Astrocyte of the hippocampus (primary cell): ENCODE results near the gene ASPSCR1.
A peak's percentile ranks its signal among the peaks of the same experiment; 100 is the strongest.

Experiments used
- DNase-seq: peaks from one replicate; pipeline ENCODE4 v3.0.0; 2011; ENCODE audit warnings: low read depth, low spot score

The ASPSCR1 gene, protein sequence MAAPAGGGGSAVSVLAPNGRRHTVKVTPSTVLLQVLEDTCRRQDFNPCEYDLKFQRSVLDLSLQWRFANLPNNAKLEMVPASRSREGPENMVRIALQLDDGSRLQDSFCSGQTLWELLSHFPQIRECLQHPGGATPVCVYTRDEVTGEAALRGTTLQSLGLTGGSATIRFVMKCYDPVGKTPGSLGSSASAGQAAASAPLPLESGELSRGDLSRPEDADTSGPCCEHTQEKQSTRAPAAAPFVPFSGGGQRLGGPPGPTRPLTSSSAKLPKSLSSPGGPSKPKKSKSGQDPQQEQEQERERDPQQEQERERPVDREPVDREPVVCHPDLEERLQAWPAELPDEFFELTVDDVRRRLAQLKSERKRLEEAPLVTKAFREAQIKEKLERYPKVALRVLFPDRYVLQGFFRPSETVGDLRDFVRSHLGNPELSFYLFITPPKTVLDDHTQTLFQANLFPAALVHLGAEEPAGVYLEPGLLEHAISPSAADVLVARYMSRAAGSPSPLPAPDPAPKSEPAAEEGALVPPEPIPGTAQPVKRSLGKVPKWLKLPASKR

DNA sequence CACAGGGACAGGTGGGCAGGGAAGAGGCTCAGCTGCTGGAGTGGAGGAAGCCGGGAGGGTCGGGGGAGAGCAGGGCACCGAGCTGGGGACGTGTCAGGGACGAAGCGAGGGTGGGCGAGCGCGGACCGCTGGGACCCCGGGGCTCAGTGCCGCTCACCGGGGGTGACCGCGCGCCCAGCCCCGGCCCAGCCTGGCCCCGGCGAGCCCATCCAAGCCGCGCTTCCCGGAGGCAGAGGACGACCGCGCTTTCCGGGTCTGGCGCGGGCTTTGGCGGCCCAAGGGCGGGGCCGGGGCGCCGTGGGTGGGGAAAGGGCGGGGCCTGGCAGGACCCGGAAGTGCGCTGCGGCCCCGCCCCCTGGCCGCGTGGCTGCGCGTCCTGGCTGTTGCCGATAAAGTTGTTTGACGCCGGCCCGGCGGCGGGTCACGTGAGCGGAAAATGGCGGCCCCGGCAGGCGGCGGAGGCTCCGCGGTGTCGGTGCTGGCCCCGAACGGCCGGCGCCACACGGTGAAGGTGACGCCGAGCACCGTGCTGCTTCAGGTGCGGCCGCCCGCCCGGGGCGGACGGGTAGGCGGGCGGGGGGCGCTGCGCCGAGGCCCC is at the start of gene ASPSCR1:
TSS of gene ASPSCR1 (plus strand) at position 419 of the 598 bp plus-strand sequence. CDS start at position 437, 18 bp downstream.
- DNase-seq: peak; percentile 97

DNA sequence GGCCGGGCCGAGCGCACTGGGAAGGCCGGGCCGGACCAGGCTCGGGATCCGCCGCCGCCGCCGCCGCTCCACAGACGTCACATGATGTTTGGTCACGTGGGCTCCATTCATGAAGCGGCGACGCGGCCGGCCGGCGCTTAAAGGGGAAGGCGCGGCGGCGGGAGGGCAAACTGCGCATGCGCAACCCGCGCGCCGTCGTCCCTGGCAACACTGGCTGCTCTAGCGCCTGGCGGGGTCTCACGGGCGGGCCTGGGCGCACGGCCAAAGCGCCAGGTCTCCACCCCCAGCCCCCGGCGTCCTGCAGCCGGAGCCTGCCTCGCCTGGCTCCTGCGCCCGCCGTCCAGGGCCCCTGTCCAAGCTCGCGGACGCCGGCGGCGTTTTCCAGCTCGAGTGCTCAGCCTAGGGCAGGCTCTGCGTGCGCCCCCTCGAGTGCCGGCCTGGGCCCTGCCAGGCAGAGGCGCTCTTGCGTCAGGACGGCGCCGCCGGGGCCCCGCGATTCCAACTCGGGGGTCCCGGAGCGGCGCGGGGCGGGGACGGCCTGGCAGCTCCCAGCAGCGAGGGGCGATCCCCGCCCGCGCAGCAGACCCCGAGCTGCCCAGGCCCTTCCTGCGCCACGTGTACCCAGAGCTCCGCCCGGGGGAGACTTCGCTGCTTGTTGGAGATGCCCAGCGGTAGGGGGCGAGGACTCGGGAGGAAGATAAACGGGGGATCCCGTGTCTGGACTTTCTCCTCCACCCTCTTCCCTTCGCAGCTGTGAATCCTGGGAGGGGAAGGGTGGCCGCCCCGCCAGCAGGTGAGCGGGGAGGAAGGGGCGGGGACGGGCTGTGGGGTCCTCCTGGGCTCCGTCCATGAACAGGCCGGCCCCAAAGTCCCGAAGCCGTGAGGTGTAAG is 49.5 kb upstream of the ASPSCR1 start, which contains the start of gene MAFG:
TSS of gene MAFG (minus strand) at position 83 of the 891 bp plus-strand sequence. CDS start 4,550 bp downstream, outside the sequence.
- peak; percentile 99 for DNase-seq

DNA sequence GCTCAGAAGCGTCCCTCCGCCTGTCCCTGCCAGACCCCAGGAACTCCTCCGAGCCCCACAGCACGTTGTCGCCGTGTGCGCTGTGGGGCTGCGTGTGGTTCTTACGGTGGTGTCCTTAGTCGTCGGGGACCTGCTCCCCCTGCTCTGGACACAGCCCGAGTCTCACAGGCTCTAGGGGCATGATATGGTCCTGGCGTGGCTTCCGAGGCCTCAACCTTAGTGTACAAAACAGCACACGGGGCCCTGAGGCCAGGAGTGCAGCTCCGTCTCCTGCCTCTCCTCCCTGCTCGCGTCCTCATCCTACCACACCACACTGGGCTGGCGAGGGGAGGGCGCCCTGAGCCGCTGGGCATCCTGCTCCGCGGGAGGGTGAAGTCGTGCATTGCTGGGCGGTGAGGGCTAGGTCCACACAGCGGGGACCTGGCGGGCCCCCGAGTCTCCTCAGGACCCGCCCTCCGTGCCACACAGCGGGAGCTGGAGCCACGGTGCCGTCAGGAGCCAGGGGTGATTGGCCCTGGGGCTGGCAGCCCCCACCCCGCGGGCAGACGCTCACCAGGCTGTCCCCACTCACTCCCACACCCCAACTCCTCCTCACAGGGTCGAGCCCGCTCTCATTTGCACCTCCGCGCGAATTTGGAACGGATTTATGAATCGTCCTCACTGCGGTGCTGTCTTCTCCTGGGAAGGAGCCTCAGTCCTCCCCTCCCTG is 48.7 kb upstream of the ASPSCR1 start:
- peak; percentile 55 for DNase-seq

DNA sequence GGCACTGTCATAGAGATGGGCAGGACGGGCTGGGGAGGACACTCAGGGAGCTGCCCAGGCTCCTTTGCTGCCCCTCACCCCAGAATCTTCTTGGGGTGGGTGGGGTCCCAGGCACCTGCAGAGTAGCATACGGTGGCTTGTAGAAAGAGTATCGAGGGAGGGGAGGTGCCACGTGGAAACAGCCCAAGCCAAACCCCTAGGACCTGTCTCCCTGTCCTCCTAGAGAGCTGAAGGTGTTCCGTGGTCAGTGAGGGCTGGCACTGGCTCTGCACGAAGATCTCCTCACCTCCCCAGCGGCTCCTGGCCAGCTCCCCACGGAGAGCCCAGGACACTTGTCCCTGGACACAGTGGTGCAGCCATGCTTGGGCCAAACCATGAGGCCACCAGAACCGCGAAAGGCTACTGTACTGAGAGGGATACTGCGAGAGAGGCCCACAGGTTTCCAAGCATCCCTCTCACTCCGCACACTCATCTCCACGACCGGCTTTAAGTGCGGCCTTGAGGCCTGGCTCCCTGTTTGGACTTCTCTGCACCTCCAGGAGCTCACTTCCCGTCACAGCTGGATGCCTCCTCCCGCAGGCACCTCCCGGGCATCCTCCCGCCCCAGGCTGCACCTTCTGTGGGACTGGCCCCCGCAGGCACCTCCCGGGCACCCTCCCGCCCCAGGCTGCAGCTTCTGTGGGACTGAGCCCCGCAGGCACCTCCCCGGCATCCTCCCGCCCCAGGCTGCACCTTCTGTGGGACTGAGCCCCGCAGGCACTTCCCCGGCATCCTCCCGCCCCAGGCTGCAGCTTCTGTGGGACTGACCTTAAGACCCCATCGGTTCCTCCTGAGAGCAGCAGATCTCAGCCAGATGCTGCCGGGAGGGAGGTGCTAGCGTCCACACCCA is 47.9 kb upstream of the ASPSCR1 start:
- no peak for DNase-seq

DNA sequence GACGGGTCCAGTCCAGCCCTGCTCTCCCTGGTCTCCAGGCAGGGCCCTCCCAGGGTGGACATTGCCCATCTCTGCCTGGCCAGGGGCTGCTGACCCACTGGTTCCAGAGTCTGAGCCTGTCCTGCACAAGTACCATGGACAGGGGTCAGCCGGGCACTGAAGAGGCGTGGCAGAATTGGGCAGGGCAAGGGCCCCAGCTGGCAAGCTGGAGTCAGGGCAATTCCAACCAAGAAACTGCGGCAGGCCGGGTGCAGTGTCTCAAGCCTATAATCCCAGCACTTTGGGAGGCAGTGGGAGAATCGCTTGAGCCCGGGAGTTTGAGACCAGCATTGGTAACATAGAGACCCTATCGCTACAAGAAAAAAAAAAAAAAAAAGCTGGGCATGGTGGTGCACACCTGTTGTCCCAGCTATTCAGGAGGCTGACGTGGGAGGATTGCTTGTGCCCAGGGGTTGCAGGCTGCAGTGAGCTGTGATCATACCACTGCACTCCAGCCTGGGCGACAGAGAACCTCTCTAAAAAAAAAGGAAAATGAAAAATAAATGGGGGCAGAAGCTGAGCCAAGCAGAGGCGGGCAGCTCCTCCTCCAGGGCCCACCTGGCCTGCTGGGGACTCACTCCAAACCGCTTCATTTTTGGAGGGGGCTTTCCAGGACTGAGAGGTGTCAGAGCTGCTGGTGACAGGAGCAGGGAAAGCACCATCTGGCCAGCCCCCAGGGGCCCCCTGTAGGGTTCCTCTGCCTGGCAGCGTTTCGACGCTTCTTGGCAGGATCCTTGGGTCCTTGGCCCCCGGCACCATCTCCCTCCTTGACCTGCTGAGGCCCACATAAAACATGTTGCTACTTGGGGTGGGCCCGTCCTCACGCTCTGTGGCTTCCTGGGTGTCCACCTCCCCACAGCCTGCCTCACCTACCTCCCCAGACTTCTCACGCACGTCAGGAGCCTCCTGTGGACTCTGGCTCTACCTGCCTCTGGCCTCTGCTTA is 47.0 kb upstream of the ASPSCR1 start:
- DNase-seq: peak; percentile 32

DNA sequence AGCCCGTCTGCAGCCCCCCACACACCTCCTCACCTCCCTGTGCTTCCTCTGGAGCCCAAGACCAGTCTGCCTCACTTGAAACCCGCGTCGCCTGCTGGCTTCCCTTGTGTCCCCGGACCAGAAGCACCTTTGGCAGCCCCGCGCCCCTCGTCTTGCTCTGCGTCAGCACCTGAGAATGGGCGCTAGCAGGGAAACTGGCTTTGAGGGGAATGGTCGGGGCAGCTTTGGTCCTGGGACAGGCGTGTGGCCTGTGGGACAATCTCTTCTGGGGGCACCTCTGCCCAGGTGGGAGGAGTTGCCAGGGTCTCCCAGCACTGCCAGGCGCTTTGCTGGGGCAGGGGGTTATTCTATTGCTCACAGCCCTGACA is 46.3 kb upstream of the ASPSCR1 start:
- no peak for DNase-seq

DNA sequence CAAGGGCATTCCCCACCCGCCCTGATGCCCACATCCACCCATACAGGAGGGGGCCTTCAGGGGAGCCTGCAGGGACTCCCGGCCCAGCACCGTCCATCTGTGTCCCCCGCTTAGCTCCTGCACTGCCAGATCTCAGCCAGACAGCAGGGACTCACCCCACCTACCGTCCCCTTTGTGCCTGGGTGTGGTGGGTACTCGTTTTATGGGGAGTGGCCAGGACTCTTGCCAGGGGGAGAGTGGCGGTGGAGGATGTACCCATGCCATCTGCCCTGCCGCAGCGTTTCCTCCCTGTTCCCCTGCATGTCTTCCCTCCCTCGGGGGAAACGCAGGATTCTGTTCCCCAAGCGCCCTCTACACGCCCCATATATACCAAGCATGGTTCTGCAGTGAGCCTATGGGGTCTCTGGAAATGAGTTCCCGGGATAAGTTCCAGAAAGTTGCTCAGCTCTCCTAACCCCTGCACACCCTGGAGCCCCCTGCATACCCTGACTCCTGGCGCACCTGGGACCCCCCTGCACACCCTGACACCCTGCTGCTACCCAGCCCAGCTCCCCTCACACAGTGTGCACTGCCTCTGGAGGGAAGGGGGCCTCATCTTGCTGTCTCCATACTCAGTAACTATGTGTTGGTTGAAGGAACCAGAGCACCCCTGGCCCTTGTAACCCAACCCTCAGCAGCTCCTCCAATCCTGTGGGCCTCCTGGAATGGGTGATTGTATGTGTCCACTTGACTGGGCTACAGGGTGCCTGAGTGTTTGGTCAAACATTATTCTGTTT is 45.7 kb upstream of the ASPSCR1 start:
- DNase-seq: no peak

DNA sequence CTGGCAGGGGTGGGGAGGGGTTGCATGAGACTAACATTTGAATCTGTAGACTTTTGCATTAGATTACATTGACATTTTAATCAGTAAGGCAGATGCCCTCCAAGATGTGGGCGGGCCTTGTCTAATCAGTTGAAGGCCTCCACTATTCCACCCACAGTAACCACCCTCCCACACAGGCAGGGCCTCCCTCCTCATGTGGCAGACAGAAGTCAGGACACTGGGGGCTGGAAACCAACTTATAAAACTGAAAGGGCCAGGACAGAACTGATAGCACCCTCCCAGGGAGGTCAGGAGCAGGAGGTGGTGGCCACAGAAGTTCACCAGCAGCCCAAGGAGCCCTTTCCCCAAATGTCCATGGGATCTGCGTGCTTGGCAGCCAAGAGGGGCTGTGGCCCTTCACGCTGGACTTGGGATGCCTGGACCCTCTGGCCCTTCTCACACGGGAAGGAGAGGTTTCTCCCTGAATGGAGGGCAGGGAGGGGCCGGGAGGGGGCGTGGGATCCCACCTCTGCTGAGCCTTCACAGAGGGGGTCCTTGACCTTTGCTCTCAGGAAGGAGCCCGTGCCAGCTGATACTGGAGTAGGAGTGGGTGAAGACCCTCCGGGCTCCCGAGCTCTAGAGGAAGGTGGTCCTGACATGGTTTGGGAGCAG is 45.0 kb upstream of the ASPSCR1 start:
- DNase-seq: no peak

DNA sequence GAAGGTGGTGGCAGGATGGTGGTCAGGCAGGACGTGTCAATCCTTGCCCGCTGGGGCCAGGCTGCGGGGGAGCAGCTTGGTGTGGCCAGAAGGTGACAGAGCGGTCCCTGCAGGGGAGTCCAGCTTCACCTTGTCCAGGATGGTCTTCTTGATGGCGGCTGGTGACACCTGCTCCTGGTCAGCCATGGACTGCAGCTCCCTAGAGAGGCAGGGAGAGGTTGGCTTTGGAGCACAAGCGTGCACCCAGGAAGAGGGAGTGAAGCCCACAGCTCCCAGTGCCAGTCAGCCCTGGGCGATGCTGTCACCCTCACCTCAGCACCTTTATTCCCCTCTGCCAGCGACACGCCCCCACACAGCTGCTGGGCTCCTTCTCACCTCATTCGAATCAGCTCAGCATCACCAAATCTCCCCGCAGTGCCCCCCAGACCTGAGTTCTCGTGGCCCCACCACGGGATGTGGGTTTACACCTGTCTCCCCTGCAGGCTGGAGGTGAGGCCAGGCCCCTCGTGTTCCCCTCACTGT is 44.2 kb upstream of the ASPSCR1 start:
- no peak for DNase-seq

DNA sequence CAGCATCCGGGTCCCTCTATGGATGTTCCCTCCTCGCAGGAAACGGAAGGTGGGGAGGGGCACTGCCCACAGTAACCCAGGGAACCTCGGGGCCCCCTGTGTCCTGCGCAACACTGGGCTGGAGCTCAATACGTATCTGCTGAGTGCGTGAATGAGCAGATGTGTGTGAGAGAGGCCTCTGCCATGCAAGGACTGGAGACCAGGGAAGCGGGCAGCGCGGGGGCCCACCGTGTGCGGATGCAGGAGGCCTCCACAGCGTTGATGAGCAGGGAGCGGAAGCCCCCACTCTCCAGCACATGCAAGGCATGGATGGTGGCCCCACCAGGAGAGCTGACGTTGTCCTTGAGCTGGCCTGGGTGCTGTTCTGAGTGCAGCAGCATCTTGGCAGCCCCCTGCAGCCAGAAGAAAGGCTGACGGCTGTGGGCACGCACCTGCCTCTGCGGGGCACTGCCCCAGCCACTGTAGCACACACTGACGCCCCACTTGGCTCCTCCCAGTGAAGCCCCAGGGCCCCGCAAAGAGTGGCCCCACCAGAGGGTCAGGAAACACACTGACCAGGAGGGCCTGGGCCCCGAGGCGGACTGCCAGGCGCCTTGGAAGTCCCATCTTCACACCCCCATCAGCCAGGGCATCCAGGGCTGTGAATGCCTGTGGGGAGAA is 43.2 kb upstream of the ASPSCR1 start:
- DNase-seq: no peak

DNA sequence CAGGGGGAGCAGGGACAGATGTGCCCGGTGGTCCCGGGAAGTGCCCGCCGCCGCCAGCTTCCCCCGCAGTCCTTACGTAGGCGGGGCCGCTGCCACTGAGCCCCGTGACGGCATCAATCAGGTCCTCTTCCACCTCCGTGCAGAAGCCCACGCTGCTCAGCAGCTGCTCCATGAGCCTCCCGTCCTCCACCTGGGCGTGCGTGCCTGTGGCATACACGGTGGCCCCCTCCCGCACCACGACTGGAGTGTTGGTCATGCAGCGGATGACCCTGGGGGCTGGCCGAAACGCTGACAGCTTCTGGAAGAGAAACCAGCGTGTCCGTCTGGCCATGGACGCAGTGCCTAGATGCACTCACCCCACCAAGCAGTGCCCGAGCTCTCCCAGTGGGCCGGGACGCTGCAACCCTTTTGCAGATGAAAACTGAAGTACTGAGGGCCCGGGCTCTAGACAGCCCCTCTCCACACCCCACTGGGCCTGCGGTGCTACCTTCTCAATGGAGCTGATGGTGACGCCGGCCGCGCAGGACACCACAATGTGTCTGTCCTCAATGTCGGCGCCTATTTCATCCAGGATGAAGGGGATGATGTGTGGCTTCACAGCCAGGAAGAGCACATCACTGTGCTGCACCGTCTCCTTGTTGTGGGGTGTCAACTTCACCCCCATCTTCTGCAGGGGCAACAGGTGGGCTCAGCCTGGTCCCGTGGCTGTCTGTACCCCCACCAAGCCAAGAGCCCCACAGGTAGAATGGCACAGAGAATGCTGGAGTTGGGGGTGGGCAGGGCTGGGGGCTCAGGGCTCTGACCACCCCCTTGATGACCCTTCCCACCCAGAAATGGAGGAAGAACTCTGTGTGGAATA is 42.4 kb upstream of the ASPSCR1 start:
- DNase-seq: no peak

DNA sequence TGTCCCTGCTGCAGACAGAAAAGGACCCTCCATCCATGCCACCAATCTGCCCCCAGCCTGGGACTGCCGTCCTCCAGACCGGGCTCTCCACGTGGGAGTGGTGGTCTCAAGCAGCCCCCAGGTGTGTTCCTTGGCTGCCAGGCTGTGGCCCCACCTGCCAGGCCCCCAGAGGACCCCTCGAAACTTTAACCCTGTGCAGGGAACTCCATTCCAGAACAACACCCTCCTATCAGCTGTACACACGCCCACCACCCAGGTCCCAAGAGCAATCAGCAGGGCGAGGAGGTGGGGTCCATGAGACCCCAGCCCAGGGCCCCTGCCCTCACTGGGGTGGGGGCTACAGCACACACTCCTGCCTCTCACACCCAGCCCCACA is 41.7 kb upstream of the ASPSCR1 start:
- no peak for DNase-seq

DNA sequence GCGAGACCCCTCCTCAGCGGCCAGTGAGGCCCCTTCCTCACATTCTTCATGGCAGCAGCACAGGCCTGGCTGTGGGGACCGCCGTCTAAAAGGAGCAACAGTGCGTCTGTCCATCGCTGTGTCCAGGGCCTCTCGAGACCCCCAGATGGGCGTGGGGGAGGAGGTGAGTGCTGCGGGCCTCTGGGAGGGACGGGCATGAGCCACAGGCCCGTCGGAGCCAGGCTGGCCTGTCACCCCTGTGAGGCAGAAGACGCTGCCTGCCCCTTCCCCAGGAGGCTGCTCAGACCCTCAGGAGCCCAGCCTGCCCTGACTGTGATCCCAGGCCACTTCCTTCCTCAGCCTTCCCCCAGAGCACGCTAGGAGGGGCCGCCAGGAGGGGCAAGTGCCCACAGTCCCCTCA is 38.2 kb upstream of the ASPSCR1 start:
- no peak for DNase-seq

DNA sequence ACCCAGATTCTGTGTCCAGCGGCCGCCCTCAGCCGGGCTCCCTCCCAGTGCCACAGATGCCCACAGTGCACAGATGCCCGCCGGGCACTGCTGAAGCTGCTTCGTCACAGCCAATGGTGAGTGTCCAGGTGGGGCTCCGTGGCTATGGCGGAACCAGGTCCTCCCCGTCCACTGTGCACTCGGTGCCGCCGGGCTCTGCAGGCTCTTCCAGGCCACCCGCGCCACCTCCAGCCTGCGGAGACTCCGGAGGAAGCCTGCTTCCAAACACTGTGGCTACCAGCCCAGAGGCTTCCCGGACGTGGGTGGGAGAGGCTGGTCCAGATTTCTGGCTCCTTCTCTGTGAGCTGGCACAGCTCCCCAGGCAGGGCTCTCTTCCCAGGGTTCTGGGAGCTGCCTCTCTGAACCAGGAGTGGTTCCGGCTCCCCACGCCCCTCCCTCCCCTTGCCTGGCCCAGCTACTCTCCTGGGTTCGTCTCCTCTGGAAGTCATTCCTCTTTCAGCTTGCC is 37.5 kb upstream of the ASPSCR1 start:
- no peak for DNase-seq

DNA sequence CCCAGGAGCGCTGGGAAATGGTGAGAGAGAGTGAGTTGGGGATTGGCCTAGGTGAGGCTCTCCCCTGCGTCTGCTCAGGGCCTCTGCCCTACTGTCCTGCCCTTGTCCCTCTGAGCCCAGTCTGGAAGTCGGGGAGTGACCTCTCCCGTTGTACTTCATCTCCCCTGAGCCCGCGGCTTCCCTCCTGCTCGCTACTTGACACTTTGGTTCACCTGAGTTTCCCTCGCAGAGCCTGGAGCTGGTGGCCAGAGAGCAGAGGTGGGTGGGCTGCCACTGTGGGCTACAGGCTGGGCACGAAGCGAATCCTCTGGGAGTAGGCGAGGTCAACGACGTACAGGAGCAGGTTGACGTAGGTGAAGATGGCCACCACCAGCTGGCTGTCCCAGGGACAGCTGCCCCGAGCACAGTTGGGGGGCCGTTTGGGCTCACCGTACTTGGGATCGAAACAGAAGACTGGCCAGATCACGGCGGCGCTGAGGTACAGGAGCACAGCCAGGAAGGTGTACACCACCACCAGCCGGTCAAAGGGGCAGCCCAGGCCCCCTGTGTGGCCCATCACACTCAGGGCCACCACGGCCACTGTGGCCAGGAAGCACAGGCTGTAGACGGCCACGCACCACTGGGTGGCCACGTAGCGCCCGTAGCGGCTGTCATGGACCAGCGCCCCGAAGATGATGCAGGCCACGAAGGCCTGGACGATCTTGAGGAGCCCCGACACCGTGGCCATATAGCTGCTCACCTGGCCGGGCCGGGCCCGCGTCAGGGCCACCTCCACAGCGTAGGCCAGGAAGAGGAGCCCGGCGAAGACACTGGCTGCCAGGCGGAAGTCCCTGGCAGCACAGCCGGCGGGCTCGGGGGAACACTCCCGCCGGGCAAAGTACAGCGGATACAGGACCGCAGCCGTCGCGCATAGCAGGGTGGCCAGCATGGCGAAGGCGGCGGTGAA is 36.6 kb upstream of the ASPSCR1 start:
- DNase-seq: no peak
